ENCODE results near the gene CEACAM4.

Gene CEACAM4

DNA sequence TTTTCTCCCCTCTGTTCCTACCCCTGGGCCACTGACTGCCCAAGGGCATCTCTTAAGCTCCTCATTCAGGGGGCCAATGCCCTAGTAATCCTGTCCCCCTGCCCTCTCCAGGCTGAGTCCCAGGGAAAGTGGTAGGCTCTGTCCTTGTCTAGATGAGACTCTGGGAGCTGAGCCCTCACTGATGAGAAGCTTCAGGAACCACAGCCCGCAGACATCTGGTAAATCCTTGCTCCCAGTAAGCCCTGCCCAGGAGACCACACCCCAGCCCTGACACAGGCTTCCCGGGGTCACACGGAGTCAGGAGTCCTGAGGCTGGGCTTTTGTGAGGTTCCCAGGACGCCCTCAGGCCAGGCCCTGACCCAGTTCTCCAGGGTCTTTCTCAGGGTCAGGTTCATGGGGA lies 1.9 kb downstream of the CEACAM4 start:
- TF ChIP-seq, protein P1, sequence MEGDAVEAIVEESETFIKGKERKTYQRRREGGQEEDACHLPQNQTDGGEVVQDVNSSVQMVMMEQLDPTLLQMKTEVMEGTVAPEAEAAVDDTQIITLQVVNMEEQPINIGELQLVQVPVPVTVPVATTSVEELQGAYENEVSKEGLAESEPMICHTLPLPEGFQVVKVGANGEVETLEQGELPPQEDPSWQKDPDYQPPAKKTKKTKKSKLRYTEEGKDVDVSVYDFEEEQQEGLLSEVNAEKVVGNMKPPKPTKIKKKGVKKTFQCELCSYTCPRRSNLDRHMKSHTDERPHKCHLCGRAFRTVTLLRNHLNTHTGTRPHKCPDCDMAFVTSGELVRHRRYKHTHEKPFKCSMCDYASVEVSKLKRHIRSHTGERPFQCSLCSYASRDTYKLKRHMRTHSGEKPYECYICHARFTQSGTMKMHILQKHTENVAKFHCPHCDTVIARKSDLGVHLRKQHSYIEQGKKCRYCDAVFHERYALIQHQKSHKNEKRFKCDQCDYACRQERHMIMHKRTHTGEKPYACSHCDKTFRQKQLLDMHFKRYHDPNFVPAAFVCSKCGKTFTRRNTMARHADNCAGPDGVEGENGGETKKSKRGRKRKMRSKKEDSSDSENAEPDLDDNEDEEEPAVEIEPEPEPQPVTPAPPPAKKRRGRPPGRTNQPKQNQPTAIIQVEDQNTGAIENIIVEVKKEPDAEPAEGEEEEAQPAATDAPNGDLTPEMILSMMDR (IDR thresholded peaks at IDR 0.05; ENCODE audit: extremely low read depth, missing control alignments): no peak
- no peak for DNase-seq (ENCODE audit: low spot score)

DNA sequence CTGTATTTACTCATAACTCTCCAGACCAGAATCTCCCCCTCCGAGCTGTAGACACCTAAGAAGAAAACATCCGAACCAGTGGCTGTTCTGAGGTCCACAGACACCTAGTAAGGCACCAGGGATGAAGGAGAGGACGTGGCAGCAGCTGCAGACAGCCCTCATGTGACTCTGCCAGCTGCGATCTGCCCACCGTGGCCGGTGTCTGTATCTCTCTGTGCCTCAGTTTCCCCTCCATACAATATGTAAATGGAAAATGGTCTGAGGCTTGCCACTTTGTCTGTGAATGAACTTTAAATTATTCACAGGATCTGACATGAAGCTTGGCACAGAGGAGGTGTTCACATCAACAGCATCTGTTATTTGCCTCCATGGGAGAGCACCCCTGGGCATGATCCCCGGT lies 2.4 kb downstream of the CEACAM4 start:
- no peak for DNase-seq (ENCODE audit: low spot score)
- TF ChIP-seq, protein P1 (IDR thresholded peaks at IDR 0.05; ENCODE audit: extremely low read depth, missing control alignments): no peak

DNA sequence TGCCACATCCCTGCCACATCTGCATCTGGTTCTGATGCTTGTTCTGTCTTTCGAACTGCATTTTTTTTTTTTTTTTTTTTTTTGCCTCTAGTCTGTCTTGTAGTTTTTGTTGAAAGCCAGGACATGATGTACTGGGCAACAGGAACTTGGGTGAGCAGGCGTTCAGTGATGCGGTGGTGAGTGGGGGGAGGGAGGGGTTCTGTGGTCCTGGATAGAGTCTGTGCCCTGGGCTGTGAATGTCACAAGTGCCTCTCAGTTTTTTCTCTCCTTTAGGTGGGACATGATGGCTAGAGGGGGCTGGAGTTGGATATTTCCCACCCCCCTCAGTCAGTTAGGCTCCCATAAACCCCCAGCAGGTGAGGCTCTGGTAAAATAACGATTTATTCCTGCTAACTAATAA lies 3.5 kb downstream of the CEACAM4 start:
- TF ChIP-seq, protein P1 (IDR thresholded peaks at IDR 0.05; ENCODE audit: extremely low read depth, missing control alignments): no peak
- no peak for DNase-seq (ENCODE audit: low spot score)

DNA sequence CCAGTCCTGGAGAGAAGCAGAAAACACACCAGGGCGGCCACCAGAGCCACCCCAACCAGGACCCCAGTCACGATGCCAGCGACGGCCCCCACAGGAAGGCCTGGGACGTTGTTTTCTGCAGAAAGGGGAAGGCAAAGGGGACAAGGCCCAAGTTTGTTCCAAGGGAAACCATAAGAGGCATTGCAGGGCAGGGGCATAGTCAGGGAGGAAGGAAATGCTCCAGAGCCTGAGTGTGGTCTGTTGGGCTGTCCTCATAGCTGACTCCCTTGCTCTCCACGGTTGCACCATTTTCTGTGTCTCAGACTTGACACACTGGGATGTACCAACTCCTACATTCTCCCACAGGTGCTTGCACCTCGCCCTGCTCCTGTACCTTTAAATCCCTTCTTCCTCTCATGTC lies 5.2 kb downstream of the CEACAM4 start:
- TF ChIP-seq, protein P1 (IDR thresholded peaks at IDR 0.05; ENCODE audit: extremely low read depth, missing control alignments): no peak
- no peak for DNase-seq (ENCODE audit: low spot score)

DNA sequence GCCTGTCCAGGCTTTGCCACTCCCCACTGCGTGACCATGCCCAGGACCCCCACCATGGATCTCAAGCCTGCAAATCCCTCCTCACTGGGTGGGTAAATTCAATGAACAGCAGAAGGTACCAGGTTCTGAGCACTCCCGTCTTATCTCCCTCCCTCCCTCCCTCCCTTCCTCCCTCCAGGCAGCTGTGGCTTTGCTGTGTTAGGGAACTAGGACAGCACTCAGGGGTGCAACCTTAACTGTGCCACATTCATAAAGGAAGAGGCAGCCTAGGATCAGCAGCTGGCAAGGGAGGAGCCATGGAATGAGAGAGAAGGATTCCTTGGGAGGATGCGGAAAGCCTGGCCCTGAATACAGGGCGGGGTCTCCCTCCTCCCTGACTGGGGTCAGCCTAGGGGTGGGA lies 5.6 kb downstream of the CEACAM4 start:
- TF ChIP-seq, protein P1 (IDR thresholded peaks at IDR 0.05; ENCODE audit: extremely low read depth, missing control alignments): no peak
- no peak for DNase-seq (ENCODE audit: low spot score)

DNA sequence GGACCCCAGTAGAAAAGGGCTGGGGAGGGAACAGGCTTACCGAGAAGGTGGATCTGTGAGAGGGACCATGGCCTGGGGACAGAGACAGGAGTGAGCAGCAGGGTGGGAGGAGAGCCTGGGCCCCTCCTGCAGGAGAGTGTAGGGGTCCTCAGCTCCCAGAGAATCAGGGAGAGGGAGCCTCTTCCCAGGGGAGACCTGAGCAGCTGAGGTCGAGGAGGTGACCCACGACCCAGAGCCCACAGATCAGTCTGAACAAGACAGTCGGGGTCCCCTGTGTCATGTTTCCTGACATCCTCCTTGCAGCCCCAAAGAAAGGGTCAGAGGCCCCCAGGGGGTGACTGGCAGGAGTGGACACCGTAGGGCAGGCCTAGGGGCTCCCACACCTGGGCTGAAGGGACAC lies 6.7 kb downstream of the CEACAM4 start:
- no peak for DNase-seq (ENCODE audit: low spot score)
- TF ChIP-seq, protein P1 (IDR thresholded peaks at IDR 0.05; ENCODE audit: extremely low read depth, missing control alignments): no peak

DNA sequence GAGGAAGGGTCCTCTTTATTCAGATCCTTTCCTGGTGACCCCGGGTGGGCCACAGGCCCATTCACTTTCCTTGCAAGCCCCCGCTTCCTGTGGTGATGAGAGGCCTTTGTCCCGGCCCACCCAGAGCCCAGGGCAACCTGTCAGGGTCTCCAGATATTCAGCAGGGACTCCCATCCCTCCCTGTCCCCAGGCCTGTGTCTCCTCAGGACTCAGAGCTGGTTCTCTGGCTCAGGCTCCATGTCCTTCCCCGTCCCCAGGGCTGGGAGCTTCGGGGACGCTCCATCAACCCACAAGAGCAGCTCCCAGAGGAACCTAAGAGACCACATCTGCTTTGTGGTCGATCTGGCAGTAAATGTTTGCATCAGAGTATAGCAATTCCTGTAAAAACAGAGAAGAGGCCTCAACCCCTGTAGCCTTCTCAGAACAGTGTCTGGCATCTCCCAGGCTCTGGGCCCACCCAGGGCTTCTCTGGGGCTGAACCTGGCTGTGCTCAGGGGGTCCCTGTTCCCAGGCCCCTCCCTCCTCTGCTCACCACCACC lies 7.8 kb downstream of the CEACAM4 start:
- no peak for DNase-seq (ENCODE audit: low spot score)
- TF ChIP-seq, protein P1 (IDR thresholded peaks at IDR 0.05; ENCODE audit: extremely low read depth, missing control alignments): no peak
